Upper lobe of right lung (tissue), 1 donor: ENCODE data around the gene WDPCP. TPM values are rescaled to one million over a fixed set of nuclear protein-coding genes. Genes with fewer than 3 reads are reported as not detected.
"Not testable (repeated sequence)": the region's sequence is repeated elsewhere in the genome, so short reads cannot be mapped to it uniquely, and the experiment has no call there.

Source experiments
- ATAC-seq: fragments of 200-7000 bp; cut with Tn5 transposase; one replicate; pipeline ENCODE4 v1.9.1; 2020; ENCODE audit warnings: mild to moderate bottlenecking, moderate library complexity
- DNase-seq: peaks from one replicate; pipeline ENCODE4 v3.0.0-alpha.2; 2020
- H3K27ac ChIP-seq: fragments of 200-600 bp; one replicate; pipeline ENCODE4 v1.8.0; 2022
- H3K27me3 ChIP-seq: fragments of 200-600 bp; one replicate; pipeline ENCODE4 v1.8.0; 2022; ENCODE audit warnings: mild to moderate bottlenecking
- H3K36me3 ChIP-seq: fragments of 200-600 bp; one replicate; pipeline ENCODE4 v1.8.0; 2022
- H3K4me1 ChIP-seq: fragments of 200-600 bp; one replicate; pipeline ENCODE4 v1.8.0; 2022
- H3K4me3 ChIP-seq: fragments of 200-600 bp; one replicate; pipeline ENCODE4 v1.8.0; 2022; ENCODE audit warnings: mild to moderate bottlenecking
- H3K9me3 ChIP-seq: fragments of 200-600 bp; one replicate; pipeline ENCODE4 v1.8.0; 2022
- intact Hi-C: fragments of 100-400 bp; cut with DNase I; formaldehyde crosslinking; loops from one replicate; pipeline ENCODE4 v1.11.0; 2022
- total RNA-seq: library from RNA; stranded (reverse); fragmentation: NEBNext Ultra II Directional; extraction: Animal tissue kit (Norgen Biotek cat#: 25700); gene quantifications from one replicate; pipeline ENCODE4 v1.2.1, GENCODE V29; 2021
- TF ChIP-seq, protein P1 (sequence below): fragments of 200-600 bp; IDR thresholded peaks from one replicate; pipeline ENCODE4 v1.8.0; 2022; ENCODE audit warnings: antibody characterized with exemption
- donor health status: DM: no; HTN: yes; CAD: no; lungs with severe emphysema.

The WDPCP gene
- total RNA-seq, 1 donor from 2014 or later: 8.6 TPM

- DNase-seq (no peak), ATAC-seq (no peak)
- no peak overlapping the region for H3K4me3 ChIP-seq
- H3K9me3 ChIP-seq: no peaks in the 10 kb centered on the region
- no peaks in the 10 kb centered on the region for H3K27me3 ChIP-seq
- H3K36me3 ChIP-seq: no peaks in the 10 kb centered on the region
- TF ChIP-seq, protein P1, sequence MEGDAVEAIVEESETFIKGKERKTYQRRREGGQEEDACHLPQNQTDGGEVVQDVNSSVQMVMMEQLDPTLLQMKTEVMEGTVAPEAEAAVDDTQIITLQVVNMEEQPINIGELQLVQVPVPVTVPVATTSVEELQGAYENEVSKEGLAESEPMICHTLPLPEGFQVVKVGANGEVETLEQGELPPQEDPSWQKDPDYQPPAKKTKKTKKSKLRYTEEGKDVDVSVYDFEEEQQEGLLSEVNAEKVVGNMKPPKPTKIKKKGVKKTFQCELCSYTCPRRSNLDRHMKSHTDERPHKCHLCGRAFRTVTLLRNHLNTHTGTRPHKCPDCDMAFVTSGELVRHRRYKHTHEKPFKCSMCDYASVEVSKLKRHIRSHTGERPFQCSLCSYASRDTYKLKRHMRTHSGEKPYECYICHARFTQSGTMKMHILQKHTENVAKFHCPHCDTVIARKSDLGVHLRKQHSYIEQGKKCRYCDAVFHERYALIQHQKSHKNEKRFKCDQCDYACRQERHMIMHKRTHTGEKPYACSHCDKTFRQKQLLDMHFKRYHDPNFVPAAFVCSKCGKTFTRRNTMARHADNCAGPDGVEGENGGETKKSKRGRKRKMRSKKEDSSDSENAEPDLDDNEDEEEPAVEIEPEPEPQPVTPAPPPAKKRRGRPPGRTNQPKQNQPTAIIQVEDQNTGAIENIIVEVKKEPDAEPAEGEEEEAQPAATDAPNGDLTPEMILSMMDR: no peak
- intact Hi-C loops: no loop called here
- no peaks in the 10 kb centered on the region for H3K4me1 ChIP-seq
- H3K27ac ChIP-seq: no peak overlapping the region
These were observed 25.2 kb upstream of the WDPCP start for GRCh38 chr2:63613391-63613901.

GRCh38 chr2:63610525-63610924, 22.2 kb upstream of the WDPCP start:
- no peaks in the 10 kb centered on the region for H3K9me3 ChIP-seq
- H3K27ac ChIP-seq: no peak overlapping the region
- peaks cover 20% of the 10 kb centered on the region for H3K36me3 ChIP-seq
- intact Hi-C loops: no loop called here
- no peaks in the 10 kb centered on the region for H3K27me3 ChIP-seq
- TF ChIP-seq, protein P1: no peak
- no peak for DNase-seq
- H3K4me3 ChIP-seq: no peak overlapping the region
- H3K4me1 ChIP-seq: no peaks in the 10 kb centered on the region
- no peak for ATAC-seq

- intact Hi-C loops, H3K4me3 ChIP-seq, DNase-seq: not testable (repeated sequence)
These were observed 20.6 kb upstream of the WDPCP start for GRCh38 chr2:63608865-63609264.

DNA sequence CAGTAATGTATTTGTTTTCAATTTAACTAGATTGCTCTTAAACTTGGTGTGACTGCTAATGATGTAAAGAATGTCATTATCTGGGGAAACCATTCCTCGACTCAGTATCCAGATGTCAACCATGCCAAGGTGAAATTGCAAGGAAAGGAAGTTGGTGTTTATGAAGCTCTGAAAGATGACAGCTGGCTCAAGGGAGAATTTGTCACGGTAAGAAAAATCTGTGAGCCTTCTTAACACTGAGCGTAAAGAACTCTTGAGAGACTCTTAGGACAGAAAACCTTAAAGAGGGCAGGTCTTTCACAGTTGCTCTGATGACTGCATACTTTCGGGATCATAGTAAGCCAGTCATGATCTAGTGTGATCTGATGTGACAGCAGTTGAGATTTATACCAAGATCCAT, 16.4 kb upstream of the WDPCP start:
- H3K27ac ChIP-seq: no peak overlapping the region
- no peak overlapping the region for H3K4me3 ChIP-seq
- no peaks in the 10 kb centered on the region for H3K4me1 ChIP-seq
- intact Hi-C loops: no loop called here
- H3K27me3 ChIP-seq: no peaks in the 10 kb centered on the region
- no peaks in the 10 kb centered on the region for H3K9me3 ChIP-seq
- ATAC-seq: no peak
- no peak for DNase-seq
- H3K36me3 ChIP-seq: peaks cover 79% of the 10 kb centered on the region
- TF ChIP-seq, protein P1: no peak

More at GRCh38 chr2:63608865-63609264, 20.6 kb upstream of the WDPCP start:
- ATAC-seq, H3K9me3 ChIP-seq, H3K4me1 ChIP-seq, H3K27me3 ChIP-seq, H3K27ac ChIP-seq: not testable (repeated sequence)
- peaks cover 37% of the 10 kb centered on the region for H3K36me3 ChIP-seq

- no peak for ATAC-seq
These were observed 12.7 kb upstream of the WDPCP start for GRCh38 chr2:63600881-63601460.

GRCh38 chr2:63598981-63599380, 10.7 kb upstream of the WDPCP start:
- intact Hi-C loops: no loop called here
- peaks cover 86% of the 10 kb centered on the region for H3K36me3 ChIP-seq
- H3K4me1 ChIP-seq: no peaks in the 10 kb centered on the region
- H3K27me3 ChIP-seq: no peaks in the 10 kb centered on the region
- no peak overlapping the region for H3K27ac ChIP-seq
- TF ChIP-seq, protein P1: no peak
- DNase-seq: no peak
- no peak overlapping the region for H3K4me3 ChIP-seq
- no peak for ATAC-seq
- H3K9me3 ChIP-seq: no peaks in the 10 kb centered on the region

More at GRCh38 chr2:63600881-63601460, 12.7 kb upstream of the WDPCP start:
- TF ChIP-seq, protein P1: no peak
- H3K27me3 ChIP-seq: no peaks in the 10 kb centered on the region
- H3K9me3 ChIP-seq: no peaks in the 10 kb centered on the region
- no peaks in the 10 kb centered on the region for H3K4me1 ChIP-seq
- peaks cover 87% of the 10 kb centered on the region for H3K36me3 ChIP-seq
- no peak for DNase-seq
- intact Hi-C loops: no loop called here
- H3K4me3 ChIP-seq: no peak overlapping the region
- no peak overlapping the region for H3K27ac ChIP-seq
